T-helper 2 cell (primary cell): ENCODE data around the gene ZNF611.
"Not testable (repeated sequence)": the region's sequence is repeated elsewhere in the genome, so short reads cannot be mapped to it uniquely, and the experiment has no call there.

Experiments used
- DNase-seq, 5 experiments: peaks; one replicate each; pipeline versions ENCODE4 v3.0.0 to v3.0.0-alpha.2; 2012 to 2022
- total RNA-seq, 2 donors: gene quantifications; one replicate each; lab custom pipeline; 2026; lab: John Stamatoyannopoulos, UW

ZNF611 gene
- total RNA-seq, result 13.4 to 32.3 reads per million in 2 donors

- DNase-seq, result peak; percentile 96 to 99 (median 98)
Measured at GRCh38 chr19:52734893-52735661, at the start of gene ZNF611. TSS of gene ZNF611 (minus strand) at chr19:52735044. CDS start at chr19:52715894, 19,150 bp downstream.

- not testable (repeated sequence) for DNase-seq
Measured at GRCh38 chr19:52782864-52783263, 48.0 kb upstream of the ZNF611 start.

GRCh38 chr19:52778811-52779210 is 44.0 kb upstream of the ZNF611 start:
- peak in 2 of 5 experiments; percentile 17 to 67 for DNase-seq

DNA sequence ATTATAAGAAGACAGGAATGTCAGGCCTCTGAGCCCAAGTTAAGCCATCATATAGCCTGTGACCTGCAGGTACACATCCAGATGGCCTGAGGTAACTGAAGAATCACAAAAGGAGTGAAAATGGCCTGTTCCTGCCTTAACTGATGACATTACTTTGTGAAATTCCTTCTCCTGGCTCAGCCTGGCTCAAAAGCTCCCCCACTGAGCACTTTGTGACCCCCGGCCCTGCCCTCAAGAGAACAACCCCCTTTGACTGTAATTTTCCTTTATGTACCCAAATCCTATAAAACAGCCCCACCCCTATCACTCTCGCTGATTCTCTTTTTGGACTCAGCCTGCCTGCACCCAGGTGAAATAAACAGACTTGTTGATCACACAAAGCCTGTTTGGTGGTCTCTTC is 21.6 kb upstream of the ZNF611 start:
- DNase-seq, result not testable (repeated sequence)

GRCh38 chr19:52749780-52750179 is 14.9 kb upstream of the ZNF611 start:
- DNase-seq, result no peak

GRCh38 chr19:52748336-52748950 is 13.6 kb upstream of the ZNF611 start:
- DNase-seq, result peak in 2 of 5 experiments; percentile 19 to 24

GRCh38 chr19:52745919-52746318 is 11.1 kb upstream of the ZNF611 start:
- DNase-seq, result peak in 1 of 5 experiments; percentile 48

- DNase-seq, result no peak
Measured at GRCh38 chr19:52743091-52743490, 8.2 kb upstream of the ZNF611 start.

GRCh38 chr19:52742516-52742915 is 7.7 kb upstream of the ZNF611 start:
- peak in 2 of 5 experiments; percentile 29 to 45 for DNase-seq

GRCh38 chr19:52741951-52742485 is 7.2 kb upstream of the ZNF611 start:
- DNase-seq, result no peak

- DNase-seq, result not testable (repeated sequence)
Measured at GRCh38 chr19:52741371-52741770, 6.5 kb upstream of the ZNF611 start.

- DNase-seq, result no peak
Measured at GRCh38 chr19:52739576-52739975, 4.7 kb upstream of the ZNF611 start.

- DNase-seq, result no peak
Measured at GRCh38 chr19:52735734-52736133, 890 bp upstream of the ZNF611 start.

GRCh38 chr19:52734331-52734892 is 432 bp downstream of the ZNF611 start:
- no peak for DNase-seq

DNA sequence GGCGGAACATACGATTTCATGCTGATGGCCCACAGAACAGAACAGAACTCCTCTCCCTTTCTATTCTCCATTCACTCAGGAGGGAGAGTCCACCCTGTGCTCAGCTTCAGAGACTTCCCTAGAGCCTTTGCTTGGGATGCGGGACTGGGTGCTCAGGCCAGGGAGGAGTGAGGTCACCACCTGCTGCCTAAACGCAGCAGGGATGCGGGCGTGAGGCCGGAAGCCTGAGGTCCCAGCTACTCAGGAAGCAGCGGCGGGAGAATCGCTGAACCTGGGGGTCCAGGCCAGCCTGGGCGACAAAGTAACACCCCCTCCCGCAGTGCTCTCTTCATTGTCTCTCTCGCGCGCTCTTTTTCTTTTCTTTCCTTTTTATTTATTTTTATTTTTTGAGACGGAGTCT is 8.8 kb downstream of the ZNF611 start:
- not testable (repeated sequence) for DNase-seq

- no peak for DNase-seq
Measured at GRCh38 chr19:52725528-52725961, 9.3 kb downstream of the ZNF611 start.

- no peak for DNase-seq
Measured at GRCh38 chr19:52724701-52725514, 9.9 kb downstream of the ZNF611 start.

DNA sequence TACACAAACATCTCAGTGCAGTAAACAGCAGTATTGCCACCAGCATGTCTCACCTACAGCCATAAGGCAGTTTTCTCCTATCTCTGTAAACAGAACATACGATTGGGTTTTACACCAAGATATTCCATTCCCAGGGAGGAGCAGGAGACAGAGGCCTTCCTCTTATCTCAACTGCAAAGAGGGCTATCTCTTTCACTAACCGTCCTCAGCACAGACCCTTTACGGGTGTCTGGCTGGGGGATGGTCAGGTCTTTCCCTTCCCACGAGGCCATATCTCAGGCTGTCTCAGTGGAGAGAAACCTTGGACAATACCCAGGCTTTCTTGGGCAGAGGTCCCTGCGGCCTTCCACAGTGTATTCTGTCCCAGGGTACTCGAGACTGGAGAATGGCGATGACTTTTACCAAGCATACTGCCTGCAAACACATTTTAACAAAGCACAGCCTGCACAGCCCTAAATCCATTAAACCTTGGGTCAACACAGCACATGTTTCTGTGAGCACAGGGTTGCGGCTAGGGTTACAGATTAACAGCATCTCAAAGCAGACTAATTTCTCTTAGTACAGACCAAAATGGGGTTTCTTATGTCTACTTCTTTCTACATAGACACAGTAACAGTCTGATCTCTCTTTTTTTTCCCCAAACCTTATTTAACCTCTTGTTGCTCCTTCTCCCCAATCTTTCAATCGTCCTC is 10.8 kb downstream of the ZNF611 start:
- DNase-seq, result not testable (repeated sequence)

DNA sequence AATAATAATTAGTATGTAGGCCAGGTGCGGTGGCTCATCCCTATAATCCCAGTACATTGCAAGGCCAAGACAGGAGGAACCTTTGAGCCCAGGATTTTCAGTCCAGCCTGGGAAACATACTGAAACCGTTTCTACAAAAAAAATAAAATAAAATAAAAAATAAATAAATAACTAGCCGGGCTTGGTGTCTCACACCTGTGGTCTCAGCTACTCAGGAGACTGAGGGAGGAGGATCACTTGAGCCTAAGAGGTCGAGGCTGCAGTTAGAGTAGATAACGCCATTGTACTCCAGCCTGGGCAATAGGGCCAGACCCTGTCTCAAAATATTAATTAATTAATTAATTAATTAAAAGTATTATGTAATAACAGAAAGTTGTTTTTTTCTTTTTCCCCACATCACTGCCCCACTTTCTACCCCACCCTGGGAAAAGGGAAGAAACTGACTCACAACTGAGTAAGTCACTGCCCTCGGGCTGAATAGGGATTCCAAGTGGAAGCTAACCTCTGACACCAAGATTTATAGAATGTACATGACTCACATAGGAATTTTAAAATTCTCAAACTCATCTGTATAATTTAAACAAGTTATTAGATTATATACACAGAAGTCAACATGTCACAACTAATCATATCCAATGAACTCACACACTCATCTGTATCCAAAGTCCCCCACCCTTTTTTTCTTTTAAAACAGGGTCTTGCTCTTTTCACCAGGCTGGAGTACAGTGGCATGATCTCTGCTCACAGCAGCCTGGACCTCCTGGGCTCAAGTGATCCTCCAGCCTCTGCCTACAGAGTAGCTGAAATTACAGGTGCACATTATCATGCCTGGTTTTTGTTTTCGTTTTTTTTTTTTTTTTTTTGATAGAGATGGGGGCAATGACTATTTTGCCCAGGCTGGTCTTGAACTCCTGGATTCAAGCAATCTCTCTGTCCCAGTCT is 12.5 kb downstream of the ZNF611 start:
- no peak for DNase-seq

DNA sequence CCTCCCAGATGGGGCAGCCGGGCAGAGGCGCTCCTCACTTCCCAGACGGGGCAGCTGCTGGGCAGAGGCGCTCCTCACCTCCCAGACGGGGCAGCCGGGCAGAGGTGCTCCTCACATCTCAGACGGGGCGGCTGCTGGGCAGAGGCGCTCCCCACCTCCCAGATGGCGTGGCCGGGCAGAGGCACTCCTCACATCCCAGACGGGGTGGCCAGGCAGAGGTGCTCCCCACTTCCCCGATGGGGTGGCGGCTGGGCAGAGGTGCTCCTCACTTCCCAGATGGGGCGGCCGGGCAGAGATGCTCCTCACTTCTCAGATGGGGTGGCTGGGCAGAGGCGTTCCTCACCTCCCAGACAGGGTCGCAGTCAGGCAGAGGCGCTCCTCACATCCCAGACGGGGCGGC is 14.3 kb downstream of the ZNF611 start:
- DNase-seq, result not testable (repeated sequence)

- no peak for DNase-seq
Measured at GRCh38 chr19:52716522-52716921, 18.3 kb downstream of the ZNF611 start.
